H1 (cell line): ENCODE data around the gene ENDOG. TPM values are rescaled to one million over a fixed set of nuclear protein-coding genes. Genes with fewer than 3 reads are reported as not detected.

Source experiments
- CEBPB ChIP-seq: IDR thresholded peaks from 2 replicates; pipeline ENCODE4 v1.6.1; 2012; ENCODE audit warnings: low read depth, low read length
- RAD21 ChIP-seq, 2 experiments: IDR thresholded peaks in 1 of 2; conservative IDR thresholded peaks in 1 of 2; 2 replicates each; pipeline ENCODE4 v1.6.1; 2011; ENCODE audit warnings: low read depth in 2 of 2, low read length in 2 of 2, improper control_type of control experiment in 1 of 2, inconsistent platforms in 1 of 2, mild to moderate bottlenecking in 1 of 2, moderate library complexity in 1 of 2
- polyA plus RNA-seq, 7 experiments: library from polyadenylated mRNA; depleted of rRNA in 3 of 7; stranded (reverse) in 5 of 7; unstranded in 2 of 7; fragments of >200 nt in 5 of 7; fragments of 200-250 nt in 2 of 7; gene quantifications; 1 replicate in 5 of 7; 2 replicates in 1 of 7; 4 replicates in 1 of 7; pipeline versions ENCODE4 v1.2.1 to v1.2.3, GENCODE V29; 2011 to 2013; ENCODE audit warnings: missing spikeins in 2 of 7, mixed read lengths in 2 of 7
- total RNA-seq: library from RNA; stranded (reverse); fragmentation: NEBNext Ultra II Directional; extraction: Animal tissue kit (Norgen Biotek cat#: 25700); gene quantifications from 2 replicates; pipeline ENCODE4 v1.2.1, GENCODE V29; 2021

Gene ENDOG
- total and polyA plus RNA-seq, 2 of the 8 experiments (the other 6 are each of a cell fraction or from before 2014, with no cell fraction given): 17.5 to 23.4 TPM

DNA sequence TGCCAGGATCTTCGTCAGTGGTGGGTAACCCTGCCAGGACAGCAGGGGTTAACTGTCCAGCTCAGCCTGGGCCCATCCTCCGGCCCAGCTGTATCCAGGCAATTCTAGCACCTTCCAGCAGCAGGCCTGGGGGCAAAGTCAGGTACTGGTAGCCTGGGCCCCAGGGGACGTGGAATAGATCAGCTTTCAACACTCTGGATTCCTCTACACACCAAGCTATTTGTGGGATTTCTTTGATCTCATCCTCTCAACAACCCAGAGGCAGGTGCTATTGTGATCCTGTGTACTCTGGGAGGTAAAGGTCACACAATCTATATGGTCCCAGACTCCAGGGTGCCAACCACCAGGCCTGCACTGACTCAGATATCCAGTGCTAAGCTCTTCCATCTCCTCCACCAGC, 20.0 kb downstream of the ENDOG start (continued):
- TF ChIP-seq RAD21 (IDR thresholded peaks at IDR 0.05 in 1 of 2, conservative IDR thresholded peaks at IDR 0.05 in 1 of 2; ENCODE audit: low read depth in 2 of 2, low read length in 2 of 2) (no peak), CEBPB (no peak)
